Urothelium cell line (cell line): Measurements from ENCODE around the gene CAMKMT.
"Not testable (repeated sequence)": the region's sequence is repeated elsewhere in the genome, so short reads cannot be mapped to it uniquely, and the experiment has no call there.

ENCODE experiments used
- DNase-seq: peaks from one replicate; pipeline ENCODE4 v3.0.0; 2011; ENCODE audit warnings: low spot score, mixed read lengths
- FAIRE-seq: peaks from 2 replicates; lab custom pipeline; 2011; peaks lifted over from hg19 to GRCh38; lab: Jason Lieb, UNC

Gene CAMKMT

GRCh38 chr2:44358503-44358902 is 3.2 kb upstream of the CAMKMT start:
- DNase-seq = peak; percentile 58
- FAIRE-seq = no peak

- DNase-seq = no peak
- FAIRE-seq = peak; percentile 9
Observed at GRCh38 chr2:44360749-44361329, 908 bp upstream of the CAMKMT start.

GRCh38 chr2:44362207-44363015 is 664 bp downstream of the CAMKMT start:
- FAIRE-seq = no peak
- DNase-seq = peak; percentile 48

GRCh38 chr2:44364604-44365003 is 2.9 kb downstream of the CAMKMT start:
- FAIRE-seq (no peak), DNase-seq (no peak)

- FAIRE-seq = no peak
Observed at GRCh38 chr2:44367591-44367990, 5.8 kb downstream of the CAMKMT start.

GRCh38 chr2:44369392-44369791 is 7.6 kb downstream of the CAMKMT start:
- DNase-seq (no peak), FAIRE-seq (no peak)

More at GRCh38 chr2:44367591-44367990, 5.8 kb downstream of the CAMKMT start:
- no peak for DNase-seq

GRCh38 chr2:44371445-44371844 is 9.7 kb downstream of the CAMKMT start:
- DNase-seq = no peak
- no peak for FAIRE-seq

- FAIRE-seq (no peak), DNase-seq (no peak)
Observed at GRCh38 chr2:44372246-44372645, 10.5 kb downstream of the CAMKMT start.

- DNase-seq (no peak), FAIRE-seq (no peak)
Observed at GRCh38 chr2:44377486-44377885, 15.7 kb downstream of the CAMKMT start.

GRCh38 chr2:44385226-44385625 is 23.5 kb downstream of the CAMKMT start:
- FAIRE-seq = not testable (repeated sequence)

GRCh38 chr2:44388877-44389276 is 27.1 kb downstream of the CAMKMT start:
- DNase-seq = no peak
- no peak for FAIRE-seq

More at GRCh38 chr2:44385226-44385625, 23.5 kb downstream of the CAMKMT start:
- not testable (repeated sequence) for DNase-seq

- no peak for FAIRE-seq
- no peak for DNase-seq
Observed at GRCh38 chr2:44389895-44390294, 28.1 kb downstream of the CAMKMT start.

- FAIRE-seq = no peak
- peak; percentile 21 for DNase-seq
Observed at GRCh38 chr2:44392338-44392943, 30.7 kb downstream of the CAMKMT start.

GRCh38 chr2:44397447-44398175 is 35.9 kb downstream of the CAMKMT start:
- FAIRE-seq (no peak), DNase-seq (no peak)

GRCh38 chr2:44398243-44398897 is 36.6 kb downstream of the CAMKMT start:
- FAIRE-seq = no peak
- DNase-seq = no peak

- FAIRE-seq (no peak), DNase-seq (no peak)
Observed at GRCh38 chr2:44420725-44421124, 59.0 kb downstream of the CAMKMT start.

GRCh38 chr2:44424211-44424610 is 62.5 kb downstream of the CAMKMT start:
- DNase-seq (no peak), FAIRE-seq (no peak)

- no peak for DNase-seq
- FAIRE-seq = peak; percentile 9
Observed at GRCh38 chr2:44429034-44429433, 67.3 kb downstream of the CAMKMT start.

- DNase-seq = no peak
- no peak for FAIRE-seq
Observed at GRCh38 chr2:44430342-44430741, 68.6 kb downstream of the CAMKMT start.

- no peak for FAIRE-seq
- no peak for DNase-seq
Observed at GRCh38 chr2:44433895-44434294, 72.1 kb downstream of the CAMKMT start.

- FAIRE-seq (no peak), DNase-seq (no peak)
Observed at GRCh38 chr2:44441200-44441599, 79.5 kb downstream of the CAMKMT start.
